ENCODE measurements around the gene LARP1B.
"Not testable (repeated sequence)": the region's sequence is repeated elsewhere in the genome, so short reads cannot be mapped to it uniquely, and the experiment has no call there.

The LARP1B gene

GRCh38 chr4:128228845-128229795 lies 168.0 kb downstream of the LARP1B start:
- DNase-seq: no peak

- DNase-seq: no peak
Measured at GRCh38 chr4:128232719-128233118, 171.6 kb downstream of the LARP1B start.

- no peak for DNase-seq
Measured at GRCh38 chr4:128234836-128235235, 173.7 kb downstream of the LARP1B start.

GRCh38 chr4:128241019-128241418 lies 179.9 kb downstream of the LARP1B start:
- DNase-seq: no peak

- no peak for DNase-seq
Measured at GRCh38 chr4:128241425-128241913, 180.4 kb downstream of the LARP1B start.

- DNase-seq: no peak
Measured at GRCh38 chr4:128241981-128242380, 180.9 kb downstream of the LARP1B start.

- DNase-seq: no peak
Measured at GRCh38 chr4:128242601-128243000, 181.5 kb downstream of the LARP1B start.

- no peak for DNase-seq
Measured at GRCh38 chr4:128244379-128244778, 183.3 kb downstream of the LARP1B start.

- not testable (repeated sequence) for DNase-seq
Measured at GRCh38 chr4:128245391-128245790, 184.3 kb downstream of the LARP1B start.

GRCh38 chr4:128247906-128248305 lies 186.8 kb downstream of the LARP1B start:
- DNase-seq: no peak

- no peak for DNase-seq
Measured at GRCh38 chr4:128249787-128250668, 188.9 kb downstream of the LARP1B start.

GRCh38 chr4:128255906-128256305 lies 194.8 kb downstream of the LARP1B start:
- no peak for DNase-seq

GRCh38 chr4:128256539-128256938 lies 195.4 kb downstream of the LARP1B start:
- DNase-seq: no peak

GRCh38 chr4:128258166-128258565 lies 197.1 kb downstream of the LARP1B start:
- DNase-seq: not testable (repeated sequence)

GRCh38 chr4:128259889-128260288 lies 198.8 kb downstream of the LARP1B start:
- not testable (repeated sequence) for DNase-seq

Measured in NCI-H2029 treated with DMSO at 0.1 percent for 48 hours (cell line).